ENCODE data around the gene LCE3E.

LCE3E gene

GRCh38 chr1:152520561-152521090 lies 46.0 kb downstream of the LCE3E start:
- DNase-seq (ENCODE audit: low read depth in 1 of 2, low spot score in 1 of 2) = no peak
- no peak for TF ChIP-seq POLR2AphosphoS5 (IDR thresholded peaks at IDR 0.05; ENCODE audit: low read depth)
- no peak for TF ChIP-seq SPI1 (IDR thresholded peaks at IDR 0.05; ENCODE audit: borderline replicate concordance, low read depth)
- TF ChIP-seq, protein P1, sequence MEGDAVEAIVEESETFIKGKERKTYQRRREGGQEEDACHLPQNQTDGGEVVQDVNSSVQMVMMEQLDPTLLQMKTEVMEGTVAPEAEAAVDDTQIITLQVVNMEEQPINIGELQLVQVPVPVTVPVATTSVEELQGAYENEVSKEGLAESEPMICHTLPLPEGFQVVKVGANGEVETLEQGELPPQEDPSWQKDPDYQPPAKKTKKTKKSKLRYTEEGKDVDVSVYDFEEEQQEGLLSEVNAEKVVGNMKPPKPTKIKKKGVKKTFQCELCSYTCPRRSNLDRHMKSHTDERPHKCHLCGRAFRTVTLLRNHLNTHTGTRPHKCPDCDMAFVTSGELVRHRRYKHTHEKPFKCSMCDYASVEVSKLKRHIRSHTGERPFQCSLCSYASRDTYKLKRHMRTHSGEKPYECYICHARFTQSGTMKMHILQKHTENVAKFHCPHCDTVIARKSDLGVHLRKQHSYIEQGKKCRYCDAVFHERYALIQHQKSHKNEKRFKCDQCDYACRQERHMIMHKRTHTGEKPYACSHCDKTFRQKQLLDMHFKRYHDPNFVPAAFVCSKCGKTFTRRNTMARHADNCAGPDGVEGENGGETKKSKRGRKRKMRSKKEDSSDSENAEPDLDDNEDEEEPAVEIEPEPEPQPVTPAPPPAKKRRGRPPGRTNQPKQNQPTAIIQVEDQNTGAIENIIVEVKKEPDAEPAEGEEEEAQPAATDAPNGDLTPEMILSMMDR (IDR thresholded peaks at IDR 0.05; ENCODE audit: insufficient read depth, low read length) = no peak
- TF ChIP-seq, protein P2, sequence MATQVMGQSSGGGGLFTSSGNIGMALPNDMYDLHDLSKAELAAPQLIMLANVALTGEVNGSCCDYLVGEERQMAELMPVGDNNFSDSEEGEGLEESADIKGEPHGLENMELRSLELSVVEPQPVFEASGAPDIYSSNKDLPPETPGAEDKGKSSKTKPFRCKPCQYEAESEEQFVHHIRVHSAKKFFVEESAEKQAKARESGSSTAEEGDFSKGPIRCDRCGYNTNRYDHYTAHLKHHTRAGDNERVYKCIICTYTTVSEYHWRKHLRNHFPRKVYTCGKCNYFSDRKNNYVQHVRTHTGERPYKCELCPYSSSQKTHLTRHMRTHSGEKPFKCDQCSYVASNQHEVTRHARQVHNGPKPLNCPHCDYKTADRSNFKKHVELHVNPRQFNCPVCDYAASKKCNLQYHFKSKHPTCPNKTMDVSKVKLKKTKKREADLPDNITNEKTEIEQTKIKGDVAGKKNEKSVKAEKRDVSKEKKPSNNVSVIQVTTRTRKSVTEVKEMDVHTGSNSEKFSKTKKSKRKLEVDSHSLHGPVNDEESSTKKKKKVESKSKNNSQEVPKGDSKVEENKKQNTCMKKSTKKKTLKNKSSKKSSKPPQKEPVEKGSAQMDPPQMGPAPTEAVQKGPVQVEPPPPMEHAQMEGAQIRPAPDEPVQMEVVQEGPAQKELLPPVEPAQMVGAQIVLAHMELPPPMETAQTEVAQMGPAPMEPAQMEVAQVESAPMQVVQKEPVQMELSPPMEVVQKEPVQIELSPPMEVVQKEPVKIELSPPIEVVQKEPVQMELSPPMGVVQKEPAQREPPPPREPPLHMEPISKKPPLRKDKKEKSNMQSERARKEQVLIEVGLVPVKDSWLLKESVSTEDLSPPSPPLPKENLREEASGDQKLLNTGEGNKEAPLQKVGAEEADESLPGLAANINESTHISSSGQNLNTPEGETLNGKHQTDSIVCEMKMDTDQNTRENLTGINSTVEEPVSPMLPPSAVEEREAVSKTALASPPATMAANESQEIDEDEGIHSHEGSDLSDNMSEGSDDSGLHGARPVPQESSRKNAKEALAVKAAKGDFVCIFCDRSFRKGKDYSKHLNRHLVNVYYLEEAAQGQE (IDR thresholded peaks at IDR 0.05; ENCODE audit: insufficient replicate concordance, low read depth) = no peak
- TF ChIP-seq GABPA (IDR thresholded peaks at IDR 0.05; ENCODE audit: low read depth) = no peak
- H3K4me3 ChIP-seq (replicated peaks; ENCODE audit: insufficient read depth, low read length) = no peak overlapping the region
- no peak overlapping the region for H3K27ac ChIP-seq (replicated peaks)
- peaks cover 5% of the 10 kb centered on the region for H3K27me3 ChIP-seq (ENCODE audit: insufficient read depth, poor library complexity, severe bottlenecking)

- no peak overlapping the region for H3K4me3 ChIP-seq (replicated peaks; ENCODE audit: insufficient read depth, low read length)
- DNase-seq (ENCODE audit: low read depth in 1 of 2, low spot score in 1 of 2) = peak in 1 of 2 experiments; percentile 81
- no peak overlapping the region; the same call in 1 of the 2 replicates for H3K27ac ChIP-seq (replicated peaks)
- peaks cover 13% of the 10 kb centered on the region for H3K27me3 ChIP-seq (ENCODE audit: insufficient read depth, poor library complexity, severe bottlenecking)
- TF ChIP-seq, protein P2 (IDR thresholded peaks at IDR 0.05; ENCODE audit: insufficient replicate concordance, low read depth) = no peak
- TF ChIP-seq POLR2AphosphoS5 (IDR thresholded peaks at IDR 0.05; ENCODE audit: low read depth) (peak; percentile 77), SPI1 (IDR thresholded peaks at IDR 0.05; ENCODE audit: borderline replicate concordance, low read depth) (peak; percentile 87; the same call in 1 of the 2 replicates), GABPA (IDR thresholded peaks at IDR 0.05; ENCODE audit: low read depth) (no peak)
- TF ChIP-seq, protein P1 (IDR thresholded peaks at IDR 0.05; ENCODE audit: insufficient read depth, low read length) = no peak
Measured at GRCh38 chr1:152519851-152520250, 46.7 kb downstream of the LCE3E start.

GRCh38 chr1:152517237-152517811 lies 49.3 kb downstream of the LCE3E start:
- H3K4me3 ChIP-seq (replicated peaks; ENCODE audit: insufficient read depth, low read length) = no peak overlapping the region
- TF ChIP-seq, protein P2 (IDR thresholded peaks at IDR 0.05; ENCODE audit: insufficient replicate concordance, low read depth) = no peak
- TF ChIP-seq, protein P1 (IDR thresholded peaks at IDR 0.05; ENCODE audit: insufficient read depth, low read length) = no peak
- TF ChIP-seq POLR2AphosphoS5 (IDR thresholded peaks at IDR 0.05; ENCODE audit: low read depth) (no peak), GABPA (IDR thresholded peaks at IDR 0.05; ENCODE audit: low read depth) (no peak), SPI1 (IDR thresholded peaks at IDR 0.05; ENCODE audit: borderline replicate concordance, low read depth) (no peak)
- no peak overlapping the region for H3K27ac ChIP-seq (replicated peaks)
- H3K27me3 ChIP-seq (ENCODE audit: insufficient read depth, poor library complexity, severe bottlenecking) = peaks cover 32% of the 10 kb centered on the region
- DNase-seq (ENCODE audit: low read depth in 1 of 2, low spot score in 1 of 2) = no peak

Measured in HL-60 (cell line).